HUES6 (cell line): Measurements from ENCODE around the gene TADA2B.

Source experiments
- H3K27ac ChIP-seq: 2 replicates; pipeline ENCODE4 v1.7.0; 2013; ENCODE audit warnings: low read depth, mild to moderate bottlenecking, low read length, inconsistent platforms
- H3K27me3 ChIP-seq: 2 replicates; pipeline ENCODE4 v1.6.1; 2013; ENCODE audit warnings: low read length; ENCODE audit not compliant: control insufficient read depth, insufficient read depth
- H3K36me3 ChIP-seq: 2 replicates; pipeline ENCODE4 v1.6.1; 2013; ENCODE audit warnings: low read length; ENCODE audit not compliant: control insufficient read depth, insufficient read depth
- H3K4me1 ChIP-seq: 2 replicates; pipeline ENCODE4 v1.6.1; 2013; ENCODE audit warnings: low read length; ENCODE audit not compliant: control insufficient read depth, insufficient read depth
- H3K4me3 ChIP-seq: 2 replicates; pipeline ENCODE4 v1.5.1; 2013; ENCODE audit warnings: low read depth, low read length
- H3K9ac ChIP-seq: one replicate; pipeline ENCODE4 v1.6.1; 2013; ENCODE audit warnings: mild to moderate bottlenecking, low read length
- H3K9me3 ChIP-seq: 2 replicates; pipeline ENCODE4 v1.6.1; 2013; ENCODE audit warnings: low read depth, low read length; ENCODE audit not compliant: control insufficient read depth, insufficient read depth

The TADA2B gene

GRCh38 chr4:7103031-7103606 is 59.9 kb downstream of the TADA2B start:
- Histone ChIP-seq H3K4me1 (peaks cover 17% of the 10 kb centered on the region), H3K36me3 (no peaks in the 10 kb centered on the region), H3K9me3 (no peaks in the 10 kb centered on the region), H3K27ac (no peak overlapping the region), H3K4me3 (peak overlapping the region; percentile 95), H3K9ac (peak overlapping the region; percentile 55), H3K27me3 (peaks cover 24% of the 10 kb centered on the region)

- peak overlapping the region; percentile 69 for H3K4me3 ChIP-seq
- H3K27me3 ChIP-seq: peaks cover 19% of the 10 kb centered on the region
- H3K27ac ChIP-seq: no peak overlapping the region
- no peak overlapping the region for H3K9ac ChIP-seq
- H3K9me3 ChIP-seq: no peaks in the 10 kb centered on the region
- H3K36me3 ChIP-seq: no peaks in the 10 kb centered on the region
- H3K4me1 ChIP-seq: peaks cover 17% of the 10 kb centered on the region
Observed at GRCh38 chr4:7103607-7104365, 60.6 kb downstream of the TADA2B start.

- Histone ChIP-seq H3K4me3 (no peak overlapping the region), H3K9me3 (no peaks in the 10 kb centered on the region), H3K36me3 (no peaks in the 10 kb centered on the region), H3K27ac (no peak overlapping the region), H3K27me3 (peaks cover 19% of the 10 kb centered on the region), H3K9ac (no peak overlapping the region), H3K4me1 (peaks cover 17% of the 10 kb centered on the region)
Observed at GRCh38 chr4:7104366-7105031, 61.3 kb downstream of the TADA2B start.

GRCh38 chr4:7105276-7105675 is 62.1 kb downstream of the TADA2B start:
- Histone ChIP-seq H3K9me3 (no peaks in the 10 kb centered on the region), H3K36me3 (no peaks in the 10 kb centered on the region), H3K27ac (no peak overlapping the region), H3K4me3 (no peak overlapping the region), H3K27me3 (peaks cover 19% of the 10 kb centered on the region), H3K4me1 (peaks cover 17% of the 10 kb centered on the region), H3K9ac (no peak overlapping the region)

- Histone ChIP-seq H3K9ac (no peak overlapping the region), H3K27ac (no peak overlapping the region), H3K4me3 (no peak overlapping the region), H3K27me3 (peaks cover 16% of the 10 kb centered on the region), H3K36me3 (no peaks in the 10 kb centered on the region), H3K9me3 (no peaks in the 10 kb centered on the region), H3K4me1 (peaks cover 12% of the 10 kb centered on the region)
Observed at GRCh38 chr4:7107166-7107905, 64.2 kb downstream of the TADA2B start.
